Measurements from ENCODE around the gene NDC80.

Gene NDC80

GRCh38 chr18:2627821-2628276 lies 56.5 kb downstream of the NDC80 start:
- Mint-ChIP-seq H3K9me3 (no peaks in the 10 kb centered on the region), H3K27me3 (no peaks in the 10 kb centered on the region), H3K36me3 (ENCODE audit: low read depth) (peaks cover 9% of the 10 kb centered on the region), H3K27ac (peak overlapping the region; percentile 67), H3K4me3 (no peak overlapping the region), H3K4me1 (ENCODE audit: low read depth) (peaks cover 30% of the 10 kb centered on the region)

- peaks cover 26% of the 10 kb centered on the region for H3K4me1 Mint-ChIP-seq (ENCODE audit: low read depth)
- H3K9me3 Mint-ChIP-seq, result peaks cover under 1% of the 10 kb centered on the region
- peaks cover 9% of the 10 kb centered on the region for H3K36me3 Mint-ChIP-seq (ENCODE audit: low read depth)
- H3K27ac Mint-ChIP-seq, result no peak overlapping the region
- H3K27me3 Mint-ChIP-seq, result no peaks in the 10 kb centered on the region
- no peak overlapping the region for H3K4me3 Mint-ChIP-seq
These were observed 57.6 kb downstream of the NDC80 start for GRCh38 chr18:2629003-2629402.

- H3K4me3 Mint-ChIP-seq, result no peak overlapping the region
- H3K27me3 Mint-ChIP-seq, result no peaks in the 10 kb centered on the region
- H3K27ac Mint-ChIP-seq, result peak overlapping the region; percentile 54
- H3K4me1 Mint-ChIP-seq (ENCODE audit: low read depth), result peaks cover 5% of the 10 kb centered on the region
- peaks cover 10% of the 10 kb centered on the region for H3K9me3 Mint-ChIP-seq
- H3K36me3 Mint-ChIP-seq (ENCODE audit: low read depth), result peaks cover 18% of the 10 kb centered on the region
These were observed 64.2 kb downstream of the NDC80 start for GRCh38 chr18:2635586-2635985.

GRCh38 chr18:2636126-2636631 lies 64.8 kb downstream of the NDC80 start:
- Mint-ChIP-seq H3K36me3 (ENCODE audit: low read depth) (peaks cover 15% of the 10 kb centered on the region), H3K27ac (peak overlapping the region; percentile 88), H3K4me1 (ENCODE audit: low read depth) (peaks cover 5% of the 10 kb centered on the region), H3K4me3 (peak overlapping the region; percentile 72), H3K27me3 (no peaks in the 10 kb centered on the region), H3K9me3 (peaks cover 10% of the 10 kb centered on the region)

GRCh38 chr18:2641638-2642037 lies 70.3 kb downstream of the NDC80 start:
- peaks cover 4% of the 10 kb centered on the region for H3K36me3 Mint-ChIP-seq (ENCODE audit: low read depth)
- H3K27me3 Mint-ChIP-seq, result no peaks in the 10 kb centered on the region
- no peaks in the 10 kb centered on the region for H3K9me3 Mint-ChIP-seq
- peak overlapping the region; percentile 84 for H3K27ac Mint-ChIP-seq
- H3K4me1 Mint-ChIP-seq (ENCODE audit: low read depth), result no peaks in the 10 kb centered on the region
- H3K4me3 Mint-ChIP-seq, result peak overlapping the region; percentile 54

GRCh38 chr18:2642771-2643170 lies 71.4 kb downstream of the NDC80 start:
- Mint-ChIP-seq H3K27ac (no peak overlapping the region), H3K9me3 (no peaks in the 10 kb centered on the region), H3K4me1 (ENCODE audit: low read depth) (no peaks in the 10 kb centered on the region), H3K4me3 (peak overlapping the region; percentile 19), H3K36me3 (ENCODE audit: low read depth) (peaks cover 4% of the 10 kb centered on the region), H3K27me3 (no peaks in the 10 kb centered on the region)

- Mint-ChIP-seq H3K4me1 (ENCODE audit: low read depth) (no peaks in the 10 kb centered on the region), H3K27me3 (no peaks in the 10 kb centered on the region)
These were observed 73.2 kb downstream of the NDC80 start for GRCh38 chr18:2644535-2644934.

GRCh38 chr18:2651981-2652380 lies 80.6 kb downstream of the NDC80 start:
- peaks cover 4% of the 10 kb centered on the region for H3K36me3 Mint-ChIP-seq (ENCODE audit: low read depth)
- H3K9me3 Mint-ChIP-seq, result no peaks in the 10 kb centered on the region
- H3K27ac Mint-ChIP-seq, result no peak overlapping the region
- peaks cover 25% of the 10 kb centered on the region for H3K4me1 Mint-ChIP-seq (ENCODE audit: low read depth)
- H3K27me3 Mint-ChIP-seq, result no peaks in the 10 kb centered on the region
- H3K4me3 Mint-ChIP-seq, result no peak overlapping the region

More at GRCh38 chr18:2644535-2644934, 73.2 kb downstream of the NDC80 start:
- no peak overlapping the region for H3K27ac Mint-ChIP-seq
- no peaks in the 10 kb centered on the region for H3K9me3 Mint-ChIP-seq
- no peak overlapping the region for H3K4me3 Mint-ChIP-seq
- H3K36me3 Mint-ChIP-seq (ENCODE audit: low read depth), result no peaks in the 10 kb centered on the region

- Mint-ChIP-seq H3K36me3 (ENCODE audit: low read depth) (peaks cover 16% of the 10 kb centered on the region), H3K4me3 (no peak overlapping the region), H3K4me1 (ENCODE audit: low read depth) (peaks cover 33% of the 10 kb centered on the region), H3K27me3 (no peaks in the 10 kb centered on the region), H3K27ac (peak overlapping the region; percentile 58), H3K9me3 (no peaks in the 10 kb centered on the region)
These were observed 82.1 kb downstream of the NDC80 start for GRCh38 chr18:2653467-2653866.

GRCh38 chr18:2654169-2654927 lies 83.0 kb downstream of the NDC80 start:
- Mint-ChIP-seq H3K36me3 (ENCODE audit: low read depth) (peaks cover 17% of the 10 kb centered on the region), H3K27me3 (no peaks in the 10 kb centered on the region), H3K9me3 (no peaks in the 10 kb centered on the region), H3K4me3 (peak overlapping the region; percentile 90), H3K4me1 (ENCODE audit: low read depth) (peaks cover 38% of the 10 kb centered on the region), H3K27ac (peak overlapping the region; percentile 98)

GRCh38 chr18:2654928-2655177 lies 83.5 kb downstream of the NDC80 start:
- peaks cover 41% of the 10 kb centered on the region for H3K4me1 Mint-ChIP-seq (ENCODE audit: low read depth)

GRCh38 chr18:2655178-2655953 lies 84.0 kb downstream of the NDC80 start, which contains the start of gene SMCHD1:
Gene SMCHD1 (plus strand): TSS chr18:2655726. CDS start chr18:2656076, 350 bp downstream.
- Mint-ChIP-seq H3K4me3 (peak within 1 kb of the TSS; percentile 90), H3K4me1 (ENCODE audit: low read depth) (peaks cover 41% of the 10 kb centered on the region), H3K27me3 (no peaks in the 10 kb centered on the region), H3K9me3 (no peaks in the 10 kb centered on the region), H3K27ac (peak within 1 kb of the TSS; percentile 98), H3K36me3 (ENCODE audit: low read depth) (peaks cover 21% of the 10 kb centered on the region)

More at GRCh38 chr18:2654928-2655177, 83.5 kb downstream of the NDC80 start:
- H3K9me3 Mint-ChIP-seq, result no peaks in the 10 kb centered on the region
- H3K27me3 Mint-ChIP-seq, result no peaks in the 10 kb centered on the region
- peak overlapping the region; percentile 98 for H3K27ac Mint-ChIP-seq
- peaks cover 21% of the 10 kb centered on the region for H3K36me3 Mint-ChIP-seq (ENCODE audit: low read depth)
- peak overlapping the region; percentile 90 for H3K4me3 Mint-ChIP-seq

GRCh38 chr18:2655954-2656236 lies 84.5 kb downstream of the NDC80 start:
- no peaks in the 10 kb centered on the region for H3K9me3 Mint-ChIP-seq
- H3K36me3 Mint-ChIP-seq (ENCODE audit: low read depth), result peaks cover 24% of the 10 kb centered on the region
- H3K27me3 Mint-ChIP-seq, result no peaks in the 10 kb centered on the region
- H3K4me1 Mint-ChIP-seq (ENCODE audit: low read depth), result peaks cover 44% of the 10 kb centered on the region
- peak overlapping the region; percentile 96 for H3K27ac Mint-ChIP-seq
- peak overlapping the region; percentile 90 for H3K4me3 Mint-ChIP-seq

GRCh38 chr18:2656237-2656980 lies 85.1 kb downstream of the NDC80 start:
- Mint-ChIP-seq H3K36me3 (ENCODE audit: low read depth) (peaks cover 27% of the 10 kb centered on the region), H3K27ac (peak overlapping the region; percentile 96), H3K4me1 (ENCODE audit: low read depth) (peaks cover 47% of the 10 kb centered on the region), H3K27me3 (no peaks in the 10 kb centered on the region), H3K4me3 (peak overlapping the region; percentile 90), H3K9me3 (no peaks in the 10 kb centered on the region)

All from stimulated activated naive CD8-positive, alpha-beta T cell treated with anti-CD3 and anti-CD28 coated beads, Interleukin-15, Interleukin-2, amounts not matched to agents 100 ng/mL and 50 ng/mL, for 24 hours (primary cell).